Panc1 (cell line): ENCODE results near the gene RNF113A. TPM values are rescaled to one million over a fixed set of nuclear protein-coding genes. Genes with fewer than 3 reads are reported as not detected.
A peak's percentile ranks its signal among the peaks of the same experiment; 100 is the strongest.
"Not testable (repeated sequence)": the region's sequence is repeated elsewhere in the genome, so short reads cannot be mapped to it uniquely, and the experiment has no call there.

ENCODE experiments used
- ATAC-seq: fragments of 200-7000 bp; cut with Tn5 transposase; 2 replicates; pipeline ENCODE4 v1.9.1; 2020; ENCODE audit warnings: mild to moderate bottlenecking, moderate library complexity
- BruUV-seq: library from RNA; stranded (reverse); fragments of 400-500 nt; replicated peaks from 2 replicates; lab custom pipeline; 2021; lab: Mats Ljungman, UMichigan
- CTCF ChIA-PET: fragments of 300-600 bp; sonication (Branson Sonifier 250); formaldehyde crosslinking; loops from one replicate; lab custom pipeline; 2022; ENCODE audit warnings: antibody characterized with exemption; lab: Charles Lee
- POLR2A ChIA-PET: fragments of 300-600 bp; sonication (Branson Sonifier 250); formaldehyde crosslinking; loops from one replicate; lab custom pipeline; 2022; ENCODE audit warnings: antibody characterized with exemption; lab: Charles Lee
- DNase-seq: peaks from one replicate; pipeline ENCODE4 v3.0.0-alpha.2; 2010; ENCODE audit warnings: low read depth, low spot score
- H3K27ac ChIP-seq: 2 replicates; pipeline ENCODE4 v1.5.1; 2011; ENCODE audit warnings: mild to moderate bottlenecking, low read length, inconsistent platforms
- H3K27me3 ChIP-seq: fragments of 200-500 bp; sonication (Bioruptor generic); 2 replicates; pipeline ENCODE4 v1.6.0; 2014; ENCODE audit warnings: low read length, inconsistent platforms; ENCODE audit not compliant: control insufficient read depth, insufficient read depth
- H3K36me3 ChIP-seq: fragments of 200-500 bp; sonication (Bioruptor generic); 2 replicates; pipeline ENCODE4 v1.5.1; 2014; ENCODE audit warnings: inconsistent platforms, mild to moderate bottlenecking, low read length, moderate library complexity; ENCODE audit not compliant: control insufficient read depth, insufficient read depth
- H3K4me1 ChIP-seq: 2 replicates; pipeline ENCODE4 v1.5.1; 2011; ENCODE audit warnings: inconsistent platforms, mild to moderate bottlenecking, low read length, moderate library complexity; ENCODE audit not compliant: control insufficient read depth, insufficient read depth
- H3K4me3 ChIP-seq, 2 experiments: 2 replicates each; pipeline ENCODE4 v1.5.1; 2011 to 2012; ENCODE audit warnings: low read depth in 2 of 2, low read length in 2 of 2, mild to moderate bottlenecking in 2 of 2, inconsistent platforms in 1 of 2, moderate library complexity in 1 of 2
- H3K9me3 ChIP-seq: fragments of 200-500 bp; sonication (Bioruptor generic); 2 replicates; pipeline ENCODE4 v1.5.1; 2014; ENCODE audit warnings: low read depth, mild to moderate bottlenecking, inconsistent platforms, low read length, moderate library complexity; ENCODE audit not compliant: control insufficient read depth, insufficient read depth
- POLR2AphosphoS5 ChIP-seq: IDR thresholded peaks from 2 replicates; pipeline ENCODE4 v1.6.1; 2012; ENCODE audit warnings: mild to moderate bottlenecking, low read depth, low read length, moderate library complexity
- SIN3A ChIP-seq: IDR thresholded peaks from 2 replicates; pipeline ENCODE4 v1.6.1; 2012; ENCODE audit warnings: low read depth, mild to moderate bottlenecking, low read length, moderate library complexity, borderline replicate concordance; ENCODE audit not compliant: insufficient read depth
- TCF7L2 ChIP-seq: IDR thresholded peaks from 2 replicates; pipeline ENCODE4 v1.6.1; 2011; ENCODE audit warnings: mild to moderate bottlenecking, low read depth, low read length, inconsistent platforms
- in situ Hi-C: cut with HindIII; loops from 2 replicates; pipeline ENCODE4 v1.10.0; 2016; ENCODE audit warnings: low sequenced_read_pairs, low pct_unique_long_range_greater_than_20kb
- intact Hi-C: fragments of 100-400 bp; cut with micrococcal nuclease; formaldehyde crosslinking; loops from one replicate; pipeline ENCODE4 v1.10.0; 2022; ENCODE audit not compliant: unreplicated experiment
- total RNA-seq: library from RNA; stranded (reverse); gene quantifications from one replicate; pipeline ENCODE4 v1.2.1, GENCODE V29; 2021; ENCODE audit not compliant: unreplicated experiment
- TF ChIP-seq, protein P1 (sequence below): fragments of 450-650 bp; IDR thresholded peaks from 2 replicates; pipeline ENCODE4 v1.5.1; 2017; ENCODE audit warnings: mild to moderate bottlenecking
- TF ChIP-seq, protein P2 (sequence below), 2 experiments: IDR thresholded peaks; 2 replicates each; pipeline ENCODE4 v1.6.1; 2011 to 2012; ENCODE audit warnings: low read depth in 2 of 2, control low read depth in 1 of 2, low read length in 1 of 2, mild to moderate bottlenecking in 1 of 2, moderate library complexity in 1 of 2; ENCODE audit not compliant: insufficient read depth in 1 of 2

The RNF113A gene
- total RNA-seq, 1 experiment from 2014 or later: 23.4 TPM

DNA sequence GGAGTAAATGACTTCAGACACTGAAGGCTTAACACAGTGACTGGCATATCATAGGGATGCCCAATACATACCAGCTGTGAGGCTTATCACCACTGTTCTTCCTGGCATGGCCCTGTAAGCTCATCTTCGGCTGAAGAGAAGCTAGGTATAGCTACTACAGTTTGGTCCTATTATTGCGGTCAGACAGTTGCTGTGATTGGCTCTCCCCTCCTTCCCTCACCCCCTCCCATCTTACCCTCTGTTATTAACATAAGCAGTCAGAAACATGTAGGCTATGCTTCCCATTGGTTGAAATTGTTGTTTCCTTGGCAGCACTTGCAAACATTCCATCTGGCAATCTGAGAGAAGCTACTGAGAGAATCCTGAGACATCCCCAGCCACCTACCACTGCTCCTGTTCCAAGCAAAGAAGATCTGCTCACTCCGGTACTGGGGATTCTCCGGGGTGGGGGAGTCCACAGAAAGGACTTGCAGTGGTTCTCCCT is 24.4 kb upstream of the RNF113A start, which contains the start of gene AKAP14:
Gene AKAP14, plus strand, starts transcription at position 51 of the 484 bp plus-strand sequence. CDS start 7,331 bp downstream, outside the sequence.
- intact Hi-C loops: no loop called here
- in situ Hi-C loops: no loop called here
- Histone ChIP-seq H3K9me3 (no peaks in the 10 kb centered on the region), H3K27ac (no peak within 1 kb of the TSS), H3K4me3 (no peak within 1 kb of the TSS), H3K36me3 (no peaks in the 10 kb centered on the region), H3K27me3 (no peaks in the 10 kb centered on the region), H3K4me1 (no peaks in the 10 kb centered on the region)
- ATAC-seq: peak; percentile 38; the same call in 1 of the 2 replicates
- CTCF ChIA-PET: interaction anchor here (0.5 to 0.8 kb wide), 3 partner anchors 8 to 529 kb away, joined by 3 to 4 read pairs (median 3); no protein-coding TSS in a partner anchor
- POLR2A ChIA-PET: no interaction called here
- no TSS peak for BruUV-seq
- TF ChIP-seq, protein P1, sequence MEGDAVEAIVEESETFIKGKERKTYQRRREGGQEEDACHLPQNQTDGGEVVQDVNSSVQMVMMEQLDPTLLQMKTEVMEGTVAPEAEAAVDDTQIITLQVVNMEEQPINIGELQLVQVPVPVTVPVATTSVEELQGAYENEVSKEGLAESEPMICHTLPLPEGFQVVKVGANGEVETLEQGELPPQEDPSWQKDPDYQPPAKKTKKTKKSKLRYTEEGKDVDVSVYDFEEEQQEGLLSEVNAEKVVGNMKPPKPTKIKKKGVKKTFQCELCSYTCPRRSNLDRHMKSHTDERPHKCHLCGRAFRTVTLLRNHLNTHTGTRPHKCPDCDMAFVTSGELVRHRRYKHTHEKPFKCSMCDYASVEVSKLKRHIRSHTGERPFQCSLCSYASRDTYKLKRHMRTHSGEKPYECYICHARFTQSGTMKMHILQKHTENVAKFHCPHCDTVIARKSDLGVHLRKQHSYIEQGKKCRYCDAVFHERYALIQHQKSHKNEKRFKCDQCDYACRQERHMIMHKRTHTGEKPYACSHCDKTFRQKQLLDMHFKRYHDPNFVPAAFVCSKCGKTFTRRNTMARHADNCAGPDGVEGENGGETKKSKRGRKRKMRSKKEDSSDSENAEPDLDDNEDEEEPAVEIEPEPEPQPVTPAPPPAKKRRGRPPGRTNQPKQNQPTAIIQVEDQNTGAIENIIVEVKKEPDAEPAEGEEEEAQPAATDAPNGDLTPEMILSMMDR: no peak
- TF ChIP-seq POLR2AphosphoS5: no peak
- TF ChIP-seq TCF7L2: no peak
- TF ChIP-seq, protein P2, sequence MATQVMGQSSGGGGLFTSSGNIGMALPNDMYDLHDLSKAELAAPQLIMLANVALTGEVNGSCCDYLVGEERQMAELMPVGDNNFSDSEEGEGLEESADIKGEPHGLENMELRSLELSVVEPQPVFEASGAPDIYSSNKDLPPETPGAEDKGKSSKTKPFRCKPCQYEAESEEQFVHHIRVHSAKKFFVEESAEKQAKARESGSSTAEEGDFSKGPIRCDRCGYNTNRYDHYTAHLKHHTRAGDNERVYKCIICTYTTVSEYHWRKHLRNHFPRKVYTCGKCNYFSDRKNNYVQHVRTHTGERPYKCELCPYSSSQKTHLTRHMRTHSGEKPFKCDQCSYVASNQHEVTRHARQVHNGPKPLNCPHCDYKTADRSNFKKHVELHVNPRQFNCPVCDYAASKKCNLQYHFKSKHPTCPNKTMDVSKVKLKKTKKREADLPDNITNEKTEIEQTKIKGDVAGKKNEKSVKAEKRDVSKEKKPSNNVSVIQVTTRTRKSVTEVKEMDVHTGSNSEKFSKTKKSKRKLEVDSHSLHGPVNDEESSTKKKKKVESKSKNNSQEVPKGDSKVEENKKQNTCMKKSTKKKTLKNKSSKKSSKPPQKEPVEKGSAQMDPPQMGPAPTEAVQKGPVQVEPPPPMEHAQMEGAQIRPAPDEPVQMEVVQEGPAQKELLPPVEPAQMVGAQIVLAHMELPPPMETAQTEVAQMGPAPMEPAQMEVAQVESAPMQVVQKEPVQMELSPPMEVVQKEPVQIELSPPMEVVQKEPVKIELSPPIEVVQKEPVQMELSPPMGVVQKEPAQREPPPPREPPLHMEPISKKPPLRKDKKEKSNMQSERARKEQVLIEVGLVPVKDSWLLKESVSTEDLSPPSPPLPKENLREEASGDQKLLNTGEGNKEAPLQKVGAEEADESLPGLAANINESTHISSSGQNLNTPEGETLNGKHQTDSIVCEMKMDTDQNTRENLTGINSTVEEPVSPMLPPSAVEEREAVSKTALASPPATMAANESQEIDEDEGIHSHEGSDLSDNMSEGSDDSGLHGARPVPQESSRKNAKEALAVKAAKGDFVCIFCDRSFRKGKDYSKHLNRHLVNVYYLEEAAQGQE (IDR thresholded peaks at IDR 0.05; ENCODE audit: insufficient read depth in 1 of 2, low read depth in 2 of 2, low read length in 1 of 2): no peak
- TF ChIP-seq SIN3A: no peak
- DNase-seq: no peak

DNA sequence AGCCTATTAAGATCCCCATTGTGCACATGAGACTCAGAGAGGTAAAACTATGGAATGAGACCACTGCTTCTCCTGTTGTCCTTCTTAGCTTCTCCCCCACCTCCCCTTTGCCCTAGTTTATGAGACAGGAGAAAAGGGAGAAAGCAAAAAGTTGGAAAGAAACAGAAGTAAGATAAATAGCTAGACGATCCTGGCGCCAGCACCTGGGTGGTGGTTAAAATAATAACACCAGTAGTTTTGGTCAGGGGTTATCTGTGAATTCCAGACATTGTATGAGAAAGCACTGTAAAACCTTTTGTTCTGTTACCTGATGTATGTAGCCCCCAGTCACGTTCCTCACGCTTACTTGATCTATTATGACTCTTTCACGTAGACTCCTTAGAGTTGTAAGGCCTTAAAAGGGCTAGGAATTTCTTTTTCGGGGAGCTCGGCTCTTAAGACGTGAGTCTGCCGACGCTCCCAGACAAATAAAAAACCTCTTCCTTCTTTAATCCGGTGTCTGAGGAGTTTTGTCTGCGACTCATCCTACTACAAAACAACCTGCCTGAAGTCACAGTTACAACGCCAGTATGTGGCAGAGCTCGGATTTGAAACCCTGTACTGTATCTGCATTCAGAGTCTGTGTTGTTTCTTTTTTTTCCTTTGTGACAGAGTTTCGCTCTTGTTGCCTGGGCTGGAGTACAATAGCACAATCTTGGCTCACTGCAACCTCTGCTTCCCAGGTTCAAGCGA is 20.6 kb upstream of the RNF113A start:
- H3K27me3 ChIP-seq, intact Hi-C loops, H3K4me3 ChIP-seq, H3K9me3 ChIP-seq, DNase-seq, POLR2A ChIA-PET, H3K27ac ChIP-seq, ATAC-seq, BruUV-seq, in situ Hi-C loops, H3K36me3 ChIP-seq, H3K4me1 ChIP-seq: not testable (repeated sequence)
- CTCF ChIA-PET: interaction anchor here (0.7 kb wide), 1 partner anchor 987 kb away, joined by 3 read pairs; no protein-coding TSS in a partner anchor

DNA sequence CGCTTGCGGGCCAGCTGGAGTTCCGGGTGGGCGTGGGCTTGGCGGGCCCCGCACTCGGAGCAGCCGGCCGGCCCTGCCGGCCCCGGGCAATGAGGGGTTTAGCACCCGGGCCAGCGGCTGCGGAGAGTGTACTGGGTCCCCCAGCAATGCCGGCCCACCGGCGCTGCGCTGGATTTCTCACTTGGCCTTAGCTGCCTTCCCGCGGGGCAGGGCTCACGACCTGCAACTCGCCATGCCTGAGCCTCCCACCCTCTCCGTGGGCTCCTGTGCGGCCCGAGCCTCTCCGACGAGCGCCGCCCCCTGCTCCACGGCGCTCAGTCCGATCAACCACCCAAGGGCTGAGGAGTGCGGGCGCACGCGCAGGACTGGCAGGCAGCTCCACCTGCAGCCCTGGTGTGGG is 19.1 kb upstream of the RNF113A start:
- BruUV-seq, intact Hi-C loops, H3K4me3 ChIP-seq, H3K36me3 ChIP-seq, H3K4me1 ChIP-seq, ATAC-seq, in situ Hi-C loops, H3K9me3 ChIP-seq, H3K27me3 ChIP-seq, H3K27ac ChIP-seq, DNase-seq, POLR2A ChIA-PET, CTCF ChIA-PET: not testable (repeated sequence)
